ENCODE data around the gene OPN1SW. TPM values are rescaled to one million over a fixed set of nuclear protein-coding genes. Genes with fewer than 3 reads are reported as not detected.

Gene OPN1SW
- total RNA-seq, 2 donors from 2014 or later = not detected

GRCh38 chr7:128807191-128807590 lies 31.6 kb upstream of the OPN1SW start:
- Histone ChIP-seq H3K9ac (ENCODE audit: low read depth in 2 of 2, low read length in 2 of 2) (no peak overlapping the region), H3K27me3 (no peaks in the 10 kb centered on the region), H3K36me3 (no peaks in the 10 kb centered on the region), H3K9me3 (no peaks in the 10 kb centered on the region), H3K27ac (no peak overlapping the region), H3K4me3 (no peak overlapping the region), H3K4me1 (no peaks in the 10 kb centered on the region)
- TF ChIP-seq CTCF (IDR thresholded peaks at IDR 0.05) = no peak
- DNase-seq = no peak
- intact Hi-C loops (cut with DNase I) = no loop called here

GRCh38 chr7:128805225-128805624 lies 29.6 kb upstream of the OPN1SW start:
- Histone ChIP-seq H3K4me1 (no peaks in the 10 kb centered on the region), H3K9ac (ENCODE audit: low read depth in 2 of 2, low read length in 2 of 2) (no peak overlapping the region), H3K27ac (no peak overlapping the region), H3K9me3 (no peaks in the 10 kb centered on the region), H3K36me3 (no peaks in the 10 kb centered on the region), H3K4me3 (no peak overlapping the region), H3K27me3 (no peaks in the 10 kb centered on the region)
- no peak for DNase-seq
- TF ChIP-seq CTCF (IDR thresholded peaks at IDR 0.05) = no peak
- intact Hi-C loops (cut with DNase I) = no loop called here

GRCh38 chr7:128804484-128804883 lies 28.9 kb upstream of the OPN1SW start:
- no peaks in the 10 kb centered on the region for H3K4me1 ChIP-seq
- no peak overlapping the region for H3K9ac ChIP-seq (ENCODE audit: low read depth in 2 of 2, low read length in 2 of 2)
- H3K27me3 ChIP-seq = no peaks in the 10 kb centered on the region
- no peak for DNase-seq
- H3K9me3 ChIP-seq = no peaks in the 10 kb centered on the region
- TF ChIP-seq CTCF (IDR thresholded peaks at IDR 0.05) = no peak
- no peak overlapping the region for H3K4me3 ChIP-seq
- no peak overlapping the region for H3K27ac ChIP-seq
- H3K36me3 ChIP-seq = no peaks in the 10 kb centered on the region
- intact Hi-C loops (cut with DNase I) = no loop called here

GRCh38 chr7:128801667-128802418 lies 26.2 kb upstream of the OPN1SW start:
- DNase-seq = no peak
- no peak overlapping the region for H3K4me3 ChIP-seq
- no peak for TF ChIP-seq CTCF (IDR thresholded peaks at IDR 0.05)
- H3K9me3 ChIP-seq = no peaks in the 10 kb centered on the region
- no peaks in the 10 kb centered on the region for H3K27me3 ChIP-seq
- H3K9ac ChIP-seq (ENCODE audit: low read depth in 2 of 2, low read length in 2 of 2) = no peak overlapping the region
- no peak overlapping the region for H3K27ac ChIP-seq
- H3K4me1 ChIP-seq = no peaks in the 10 kb centered on the region
- no peaks in the 10 kb centered on the region for H3K36me3 ChIP-seq
- intact Hi-C loops (cut with DNase I) = no loop called here

GRCh38 chr7:128801003-128801402 lies 25.4 kb upstream of the OPN1SW start:
- no peaks in the 10 kb centered on the region for H3K27me3 ChIP-seq
- H3K4me3 ChIP-seq = no peak overlapping the region
- TF ChIP-seq CTCF (IDR thresholded peaks at IDR 0.05) = no peak
- intact Hi-C loops (cut with DNase I) = no loop called here
- no peaks in the 10 kb centered on the region for H3K9me3 ChIP-seq
- H3K27ac ChIP-seq = no peak overlapping the region
- H3K4me1 ChIP-seq = no peaks in the 10 kb centered on the region
- no peak overlapping the region for H3K9ac ChIP-seq (ENCODE audit: low read depth in 2 of 2, low read length in 2 of 2)
- DNase-seq = peak; percentile 40
- H3K36me3 ChIP-seq = no peaks in the 10 kb centered on the region

Data from colonic mucosa (tissue), 4 donors.